K562 treated with DMSO at 1 percent for 12 hours (cell line): ENCODE results near the gene CSPG5. TPM values are rescaled to one million over a fixed set of nuclear protein-coding genes. Genes with fewer than 3 reads are reported as not detected.

Experiments used
- total RNA-seq: library from RNA; unstranded; fragments of 300-600 nt; gene quantifications from 2 replicates; pipeline ENCODE4 v1.2.3, GENCODE V29; 2022; ENCODE audit not compliant: insufficient read depth

Gene CSPG5, protein sequence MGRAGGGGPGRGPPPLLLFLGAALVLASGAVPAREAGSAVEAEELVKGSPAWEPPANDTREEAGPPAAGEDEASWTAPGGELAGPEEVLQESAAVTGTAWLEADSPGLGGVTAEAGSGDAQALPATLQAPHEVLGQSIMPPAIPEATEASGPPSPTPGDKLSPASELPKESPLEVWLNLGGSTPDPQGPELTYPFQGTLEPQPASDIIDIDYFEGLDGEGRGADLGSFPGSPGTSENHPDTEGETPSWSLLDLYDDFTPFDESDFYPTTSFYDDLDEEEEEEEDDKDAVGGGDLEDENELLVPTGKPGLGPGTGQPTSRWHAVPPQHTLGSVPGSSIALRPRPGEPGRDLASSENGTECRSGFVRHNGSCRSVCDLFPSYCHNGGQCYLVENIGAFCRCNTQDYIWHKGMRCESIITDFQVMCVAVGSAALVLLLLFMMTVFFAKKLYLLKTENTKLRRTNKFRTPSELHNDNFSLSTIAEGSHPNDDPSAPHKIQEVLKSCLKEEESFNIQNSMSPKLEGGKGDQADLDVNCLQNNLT
- 1.4 TPM in 1 of 2 replicates, not detected in the other for total RNA-seq

DNA sequence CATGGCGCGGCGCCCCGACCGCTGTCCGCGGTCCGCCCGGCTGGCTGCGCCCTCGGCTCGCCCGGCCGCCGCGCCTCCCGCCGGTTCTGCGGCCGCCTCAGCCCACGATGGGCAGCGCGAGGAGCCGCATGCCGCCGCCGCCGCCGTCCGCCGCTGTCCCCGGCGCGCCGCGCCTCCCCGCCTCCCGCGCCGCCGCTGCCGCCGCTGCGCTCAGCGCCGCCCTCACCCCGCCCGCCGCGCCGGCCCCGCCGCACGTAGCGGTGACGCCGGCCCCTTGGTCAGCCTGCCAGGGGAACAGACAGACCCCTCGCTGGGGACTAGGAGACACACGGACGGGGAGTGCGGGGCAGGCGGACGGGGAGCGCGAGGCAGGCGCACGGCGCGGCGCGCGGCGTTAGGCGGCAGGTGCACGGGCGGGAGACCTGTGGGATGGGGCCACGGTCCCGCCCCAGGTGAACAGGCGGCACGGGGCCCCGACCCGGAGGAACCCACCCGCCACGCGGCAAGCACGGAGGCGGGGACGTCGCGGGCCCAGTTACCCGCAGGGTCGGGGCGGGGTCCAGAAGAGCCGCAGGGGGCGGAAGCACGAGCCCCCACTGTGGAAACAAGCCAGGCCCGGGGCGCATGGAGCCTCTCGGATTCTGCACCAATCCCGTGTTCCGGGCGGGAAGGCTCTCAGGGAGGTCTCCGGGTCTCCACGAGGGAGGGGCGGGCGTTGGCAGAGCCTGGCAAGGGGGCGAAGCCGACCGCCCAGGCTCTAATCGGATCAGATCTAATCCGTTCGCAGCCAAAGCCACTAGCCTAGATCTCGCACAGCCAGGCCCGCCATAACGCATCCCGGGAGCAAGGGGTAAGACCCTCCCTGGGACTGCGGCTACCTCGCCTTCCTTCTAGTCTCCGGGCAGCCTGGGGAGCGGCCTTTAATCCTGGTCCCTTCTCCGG lies at the start of gene CSPG5:
Gene CSPG5 (minus strand): TSS at position 175 of the 942 bp plus-strand sequence. CDS start 172 bp downstream, at position 3.

GRCh38 chr3:47513125-47513929 lies 65.3 kb downstream of the CSPG5 start, which contains the start of gene ELP6:
Gene ELP6, minus strand, starts transcription at chr3:47513712. Its CDS starts 122 bp downstream, at chr3:47513590.

Other genes starting within 250 kb of the CSPG5 start
- 13.7 and 46.3 TPM in 2 replicates for gene PTPN23, start 197.8 kb downstream of the CSPG5 start, total RNA-seq
- gene SCAP, start 102.9 kb downstream of the CSPG5 start, total RNA-seq: 64.4 and 95.7 TPM in 2 replicates
- 60.7 and 63.8 TPM in 2 replicates for gene ELP6, start 65.2 kb downstream of the CSPG5 start, total RNA-seq
- 17.7 and 58.0 TPM in 2 replicates for gene SMARCC1, start 203.0 kb upstream of the CSPG5 start, total RNA-seq
- gene DHX30, start 224.3 kb upstream of the CSPG5 start, total RNA-seq: 77.2 and 107 TPM in 2 replicates